HG03045 (cell line): ENCODE measurements around the gene COL23A1.

Source experiments
- ATAC-seq: cut with Tn5 transposase; IDR thresholded peaks from one replicate; pipeline ENCODE4 v1.9.1; 2021; ENCODE audit warnings: mild to moderate bottlenecking, moderate library complexity; ENCODE audit not compliant: unreplicated experiment

Gene COL23A1

GRCh38 chr5:178350361-178351220, 239.6 kb downstream of the COL23A1 start:
- no peak for ATAC-seq

DNA sequence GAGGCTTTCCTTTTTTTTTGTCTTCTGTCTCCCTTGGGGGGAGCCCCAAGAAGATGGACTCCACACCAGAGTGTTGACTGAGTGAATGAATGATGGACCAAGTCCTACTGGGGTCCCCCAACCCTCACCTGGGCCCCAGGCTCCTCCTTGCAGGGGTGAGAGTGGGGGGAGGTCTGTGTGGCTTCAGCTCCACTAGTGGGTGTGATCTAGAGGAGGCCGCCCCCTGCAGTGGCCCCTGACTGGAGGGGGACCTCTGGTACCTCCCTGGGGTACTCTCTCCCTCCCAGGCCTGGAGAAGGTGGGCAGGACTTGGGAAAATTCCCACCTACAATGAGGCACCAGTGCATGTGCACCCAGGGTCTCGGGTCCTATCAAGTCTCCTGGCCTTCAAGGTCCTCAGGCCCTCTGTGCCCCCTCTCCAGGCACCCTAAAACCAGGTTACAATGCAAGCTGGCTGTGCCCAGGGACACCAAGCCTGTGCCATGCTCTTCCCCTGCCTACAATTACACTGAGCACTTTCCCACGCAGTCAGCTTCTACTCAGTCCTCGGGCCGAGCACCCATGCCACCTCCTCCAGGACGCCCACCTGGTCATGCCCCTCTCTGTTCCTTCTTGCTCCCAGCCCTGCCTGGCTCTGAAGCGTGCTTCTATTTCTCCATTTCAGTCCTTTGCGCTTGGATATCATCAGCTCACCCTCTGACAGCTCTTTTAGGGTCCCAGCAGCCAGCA, 240.4 kb downstream of the COL23A1 start:
- ATAC-seq: no peak

DNA sequence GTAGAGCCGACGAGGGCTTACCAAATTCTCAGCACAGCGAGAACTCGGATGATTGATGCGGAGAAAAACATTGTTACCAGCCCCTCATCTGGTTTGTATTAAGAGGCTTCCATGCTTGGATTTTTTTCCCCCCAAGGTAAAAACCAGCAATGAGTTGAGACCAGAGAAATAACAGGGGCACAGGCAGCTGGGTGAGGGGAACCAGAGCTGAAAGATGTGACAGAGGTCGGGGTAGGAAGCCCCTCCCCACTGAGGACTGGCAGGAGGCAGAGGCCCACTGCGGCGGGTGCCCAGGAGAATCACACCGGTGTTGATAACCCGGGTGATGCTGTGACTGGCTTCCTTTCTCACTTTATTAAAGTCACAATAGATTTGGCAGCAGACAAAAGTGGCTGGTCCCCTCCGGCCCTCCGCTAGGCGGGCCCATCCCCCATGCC, 241.1 kb downstream of the COL23A1 start:
- ATAC-seq: no peak

DNA sequence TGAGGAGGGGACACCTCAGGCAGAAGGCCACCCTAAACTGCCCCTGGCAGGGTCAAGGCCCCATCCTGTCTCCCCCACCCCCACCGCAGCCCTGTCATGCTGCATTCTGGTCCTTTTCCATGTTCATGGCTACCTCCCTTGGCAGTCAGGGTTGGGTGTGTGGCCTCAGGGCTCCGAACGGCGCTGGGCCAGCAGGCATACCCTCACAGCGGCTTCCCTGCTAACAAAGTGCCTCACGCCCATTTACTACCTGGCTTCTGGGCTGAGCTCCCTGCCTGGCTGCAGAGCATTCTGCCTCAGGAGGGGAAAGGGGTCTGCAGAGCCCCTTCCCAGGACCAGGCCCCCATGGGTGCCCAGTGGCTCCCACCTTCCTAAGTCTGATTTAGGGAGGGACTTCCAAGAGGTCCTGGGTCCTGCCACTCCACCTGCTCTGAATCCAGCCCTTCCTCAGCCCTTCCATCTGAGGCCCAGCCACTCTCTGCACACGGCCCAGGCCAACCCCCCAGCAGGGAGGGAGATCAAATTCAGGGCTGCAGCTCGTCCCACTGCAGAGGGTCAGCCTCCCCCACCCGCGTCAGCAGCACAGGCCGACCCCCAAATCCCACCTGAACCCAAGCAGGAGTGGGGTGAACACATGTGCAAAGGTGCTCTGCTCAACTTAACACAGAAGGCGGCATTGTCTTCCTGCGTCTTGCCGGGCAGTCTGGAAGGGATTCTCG, 241.7 kb downstream of the COL23A1 start:
- ATAC-seq: no peak

- ATAC-seq: no peak
Observed at GRCh38 chr5:178347956-178348355, 242.2 kb downstream of the COL23A1 start.

DNA sequence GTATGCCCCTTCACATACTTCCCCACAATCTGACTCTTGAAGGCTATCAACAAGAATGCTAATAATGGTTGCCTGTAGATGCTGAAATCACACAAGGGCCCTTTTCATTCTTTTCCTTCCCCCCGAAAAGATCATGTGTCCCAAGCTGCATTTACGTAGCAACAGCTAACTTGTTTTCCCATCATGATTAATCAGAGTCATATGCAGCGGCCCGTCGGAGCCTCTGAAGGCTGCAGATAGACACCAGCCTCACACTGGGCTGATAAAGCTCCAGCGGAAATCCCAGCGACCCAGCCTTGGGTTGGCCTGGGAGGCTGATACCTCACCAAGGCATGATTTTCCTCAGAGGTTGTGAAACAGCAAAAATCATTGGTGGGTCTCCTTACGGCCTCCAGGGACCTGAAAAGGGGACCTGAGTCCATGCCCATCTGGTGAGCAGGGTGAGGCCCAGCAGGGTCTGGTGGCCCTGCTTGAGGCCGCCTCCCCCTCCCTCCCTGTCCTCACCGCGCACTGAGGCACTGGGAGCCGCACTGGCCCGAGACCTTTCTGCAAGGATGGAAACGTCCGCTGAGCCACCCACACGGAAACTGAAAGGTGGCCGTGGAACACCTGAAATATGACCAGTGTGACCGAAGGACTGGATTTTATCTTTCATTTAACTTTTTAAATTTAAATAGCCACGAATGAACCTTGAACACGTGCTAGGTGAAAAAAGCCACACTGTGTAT, 243.4 kb downstream of the COL23A1 start:
- ATAC-seq: no peak

DNA sequence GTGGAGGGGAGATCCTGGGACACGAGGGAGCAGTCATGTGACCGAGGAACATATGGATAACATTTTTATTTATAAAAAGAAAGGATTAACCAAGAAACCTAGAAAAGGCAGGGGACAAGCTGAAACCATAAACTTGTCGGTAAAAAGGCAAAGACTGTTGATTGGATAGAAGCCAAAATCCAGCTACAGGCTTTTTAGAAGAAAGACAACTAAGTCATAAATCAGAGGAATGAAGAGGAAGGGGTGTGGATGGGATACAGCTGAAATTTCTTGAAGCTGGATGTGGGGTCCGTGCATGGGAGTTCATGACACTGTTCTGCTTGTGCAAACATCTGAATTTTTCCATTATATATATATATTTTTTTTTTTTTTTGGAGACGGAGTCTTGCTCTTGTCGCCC, 246.9 kb downstream of the COL23A1 start:
- ATAC-seq: no peak

GRCh38 chr5:178341851-178342140, 248.4 kb downstream of the COL23A1 start:
- no peak for ATAC-seq

GRCh38 chr5:178341091-178341850, 248.9 kb downstream of the COL23A1 start:
- no peak for ATAC-seq

DNA sequence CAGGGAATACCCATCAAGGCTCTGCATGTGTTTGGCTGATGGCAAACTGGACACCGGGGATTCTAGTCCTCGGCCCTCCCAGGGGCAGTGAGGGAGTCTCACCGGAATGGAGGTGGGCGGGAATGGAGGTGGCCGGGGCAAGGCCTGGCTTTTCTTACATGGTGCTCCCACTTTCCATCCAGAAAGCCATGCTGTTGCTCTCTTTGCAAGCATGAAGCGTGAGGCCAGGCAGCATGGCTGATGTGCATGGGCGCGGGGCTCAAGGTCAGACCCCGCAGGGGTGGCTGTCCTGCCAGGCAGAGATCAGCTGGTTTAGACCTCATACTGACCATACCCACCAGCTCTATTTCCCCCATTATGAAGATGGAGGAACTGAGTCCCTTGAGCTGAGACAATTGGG, 249.6 kb downstream of the COL23A1 start:
- no peak for ATAC-seq

GRCh38 chr5:178340187-178340586, 250.0 kb downstream of the COL23A1 start:
- ATAC-seq: no peak

DNA sequence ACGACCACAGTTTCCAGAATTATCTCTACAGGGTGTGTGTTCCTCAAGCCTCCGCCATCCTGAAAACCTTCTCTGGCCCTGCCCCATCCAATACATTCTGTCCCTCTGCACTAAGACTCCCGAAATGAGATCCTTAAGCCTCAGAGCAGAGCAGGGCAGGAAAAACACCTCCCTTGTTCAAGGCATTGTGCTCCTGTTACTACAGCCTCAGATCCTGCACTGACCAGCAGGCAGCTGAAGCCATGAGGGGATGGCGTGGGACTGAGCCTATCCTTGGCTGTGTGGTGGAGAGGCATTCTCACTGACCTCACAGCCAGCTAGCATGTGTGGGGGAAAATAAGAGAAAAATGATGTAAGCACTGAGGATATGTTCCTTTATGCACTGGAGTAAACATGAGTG, 250.9 kb downstream of the COL23A1 start:
- ATAC-seq: no peak

DNA sequence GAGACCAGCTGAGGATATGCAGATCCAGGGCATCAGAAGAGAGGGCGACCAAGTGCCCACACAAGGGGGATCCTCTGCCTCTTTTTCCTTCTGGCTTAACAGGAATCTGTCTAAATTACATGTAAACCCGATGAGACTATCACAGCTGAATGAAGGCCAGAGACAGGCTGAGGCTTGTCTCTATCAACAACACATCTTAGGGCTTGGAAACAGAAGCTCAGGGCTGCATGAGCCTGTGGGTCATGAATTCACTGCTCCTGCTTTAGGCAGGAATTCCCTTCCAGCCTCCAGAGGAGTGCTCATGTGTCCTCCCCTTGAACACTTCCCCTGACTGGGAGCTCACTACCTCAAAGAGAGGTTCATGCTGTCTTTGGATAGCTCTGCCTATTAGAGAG, 251.4 kb downstream of the COL23A1 start:
- ATAC-seq: no peak

GRCh38 chr5:178338126-178338749, 252.0 kb downstream of the COL23A1 start:
- ATAC-seq: no peak

- no peak for ATAC-seq
Observed at GRCh38 chr5:178337334-178337741, 252.9 kb downstream of the COL23A1 start.

- no peak for ATAC-seq
Observed at GRCh38 chr5:178336889-178337288, 253.3 kb downstream of the COL23A1 start.

- no peak for ATAC-seq
Observed at GRCh38 chr5:178335302-178336030, 254.7 kb downstream of the COL23A1 start.

DNA sequence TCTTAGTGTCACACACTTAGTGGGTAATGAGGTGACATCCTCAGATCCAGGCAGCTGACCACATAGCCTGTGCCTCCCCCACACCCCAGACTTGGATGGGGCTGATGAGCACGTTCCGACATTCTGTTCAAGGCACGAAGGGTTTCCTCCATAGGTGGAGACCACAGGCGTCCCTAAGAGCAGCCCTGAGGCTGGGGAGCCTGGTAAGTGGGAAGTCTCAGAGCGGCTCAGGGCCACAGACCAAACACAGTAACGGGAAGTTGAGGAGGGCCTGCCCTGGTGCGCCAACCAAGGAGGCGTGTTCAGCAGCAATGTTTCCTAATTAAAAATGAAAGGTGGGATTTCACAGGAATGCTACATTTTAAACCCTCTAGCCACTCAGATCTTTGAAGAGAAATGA, 255.3 kb downstream of the COL23A1 start:
- ATAC-seq: no peak

GRCh38 chr5:178333821-178334481, 256.2 kb downstream of the COL23A1 start:
- ATAC-seq: no peak
